Activated naive CD4-positive, alpha-beta T cell (primary cell): Measurements from ENCODE around the gene CTSH.
A peak's percentile ranks its signal among the peaks of the same experiment; 100 is the strongest.
"Not testable (repeated sequence)": the region's sequence is repeated elsewhere in the genome, so short reads cannot be mapped to it uniquely, and the experiment has no call there.

Experiments
- DNase-seq, 4 experiments: peaks; one replicate each; lab custom pipeline; 2025; lab: John Stamatoyannopoulos, UW

Gene CTSH

GRCh38 chr15:78880813-78881212 is 64.0 kb downstream of the CTSH start:
- no peak for DNase-seq

GRCh38 chr15:78880242-78880533 is 64.7 kb downstream of the CTSH start:
- DNase-seq: no peak

DNA sequence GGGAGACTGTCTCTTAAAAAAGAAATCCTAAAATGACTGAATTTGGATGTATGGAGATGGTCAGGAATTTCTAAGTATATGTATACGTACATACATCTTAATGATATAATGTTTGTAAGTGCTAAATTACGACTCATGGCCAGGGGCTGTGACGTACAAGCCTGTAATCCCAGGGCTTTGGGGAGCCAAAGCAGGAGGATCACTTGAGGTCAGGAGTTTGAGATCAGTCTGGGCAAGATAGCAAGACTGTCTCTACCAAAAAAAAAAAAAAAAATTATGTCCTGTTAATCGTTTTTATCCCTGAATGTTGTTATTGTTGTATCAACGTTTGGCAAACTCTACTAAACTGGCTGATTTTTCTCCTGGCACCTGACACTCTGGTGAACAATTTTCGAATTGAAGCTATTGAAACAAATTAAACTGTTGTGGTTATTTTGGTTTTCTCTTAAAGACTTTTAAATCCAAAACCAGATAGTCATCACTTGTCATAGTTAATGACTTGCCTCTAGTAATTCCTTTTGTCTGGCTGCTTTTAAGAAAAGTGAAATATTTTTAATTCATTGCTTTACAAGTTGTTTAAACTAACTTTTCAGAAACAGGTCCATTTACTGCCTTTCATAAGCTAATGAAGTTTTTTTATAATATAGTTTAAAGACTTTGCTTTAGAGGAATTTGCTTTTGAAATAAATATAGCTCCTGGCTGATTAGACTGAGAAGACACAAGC is 65.2 kb downstream of the CTSH start:
- no peak for DNase-seq

GRCh38 chr15:78878356-78878755 is 66.5 kb downstream of the CTSH start:
- no peak for DNase-seq

DNA sequence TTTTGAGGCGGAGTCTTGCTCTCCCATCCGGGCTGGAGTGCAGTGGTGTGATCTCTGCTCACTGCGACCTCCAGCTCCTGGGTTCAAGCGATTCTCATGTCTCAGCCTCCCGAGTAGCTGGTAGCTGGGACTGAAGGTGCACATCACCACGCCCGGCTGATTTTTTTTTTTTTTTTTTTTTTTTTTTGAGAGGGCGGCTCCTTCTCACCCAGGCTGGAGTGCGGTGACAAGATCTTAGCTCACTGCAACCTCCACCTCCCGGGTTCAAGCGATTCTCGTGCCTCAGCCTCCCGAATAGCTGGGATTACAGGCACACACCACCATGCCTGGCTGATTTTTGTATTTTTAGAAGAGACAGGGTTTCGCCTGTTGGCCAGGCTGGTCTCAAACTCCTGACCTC is 67.9 kb downstream of the CTSH start:
- DNase-seq: not testable (repeated sequence)

DNA sequence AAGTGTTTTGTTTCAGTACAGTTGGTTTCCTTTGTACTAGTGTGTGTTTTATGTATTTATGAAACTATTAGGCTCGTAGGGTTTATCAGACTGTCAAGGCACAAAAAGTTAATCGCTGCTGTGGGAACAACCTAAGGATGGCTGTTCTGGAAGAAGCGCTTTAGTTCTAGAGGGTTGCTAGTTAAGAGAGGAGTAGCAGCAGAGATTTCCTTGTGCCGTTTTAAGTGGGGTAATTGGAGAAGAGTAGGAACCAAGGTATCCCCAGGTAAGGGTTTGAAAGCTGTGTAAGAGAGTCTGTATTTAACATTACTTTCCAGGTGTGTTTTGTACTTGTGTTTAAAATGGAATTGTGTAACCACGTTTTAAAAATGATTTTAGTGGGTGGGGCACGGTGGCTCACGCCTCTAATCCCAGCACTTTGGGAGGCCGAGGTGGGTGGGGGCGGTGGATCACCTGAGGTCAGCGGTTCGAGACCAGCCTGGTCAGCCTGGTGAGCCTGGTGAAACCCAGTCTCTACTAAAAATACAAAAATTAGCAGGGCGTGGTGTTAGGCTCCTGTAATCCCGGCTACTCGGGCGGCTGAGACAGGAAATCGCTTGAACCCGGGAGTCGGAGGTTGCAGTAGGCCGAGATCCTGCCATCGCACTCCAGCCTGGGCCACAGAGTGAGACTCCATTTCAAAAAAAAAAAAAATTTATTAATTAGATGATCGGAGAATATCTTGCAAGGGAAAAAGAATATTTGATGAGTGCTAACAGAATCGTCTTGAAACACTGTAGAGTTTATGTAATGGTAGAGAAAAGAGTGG is 69.5 kb downstream of the CTSH start:
- DNase-seq: no peak

DNA sequence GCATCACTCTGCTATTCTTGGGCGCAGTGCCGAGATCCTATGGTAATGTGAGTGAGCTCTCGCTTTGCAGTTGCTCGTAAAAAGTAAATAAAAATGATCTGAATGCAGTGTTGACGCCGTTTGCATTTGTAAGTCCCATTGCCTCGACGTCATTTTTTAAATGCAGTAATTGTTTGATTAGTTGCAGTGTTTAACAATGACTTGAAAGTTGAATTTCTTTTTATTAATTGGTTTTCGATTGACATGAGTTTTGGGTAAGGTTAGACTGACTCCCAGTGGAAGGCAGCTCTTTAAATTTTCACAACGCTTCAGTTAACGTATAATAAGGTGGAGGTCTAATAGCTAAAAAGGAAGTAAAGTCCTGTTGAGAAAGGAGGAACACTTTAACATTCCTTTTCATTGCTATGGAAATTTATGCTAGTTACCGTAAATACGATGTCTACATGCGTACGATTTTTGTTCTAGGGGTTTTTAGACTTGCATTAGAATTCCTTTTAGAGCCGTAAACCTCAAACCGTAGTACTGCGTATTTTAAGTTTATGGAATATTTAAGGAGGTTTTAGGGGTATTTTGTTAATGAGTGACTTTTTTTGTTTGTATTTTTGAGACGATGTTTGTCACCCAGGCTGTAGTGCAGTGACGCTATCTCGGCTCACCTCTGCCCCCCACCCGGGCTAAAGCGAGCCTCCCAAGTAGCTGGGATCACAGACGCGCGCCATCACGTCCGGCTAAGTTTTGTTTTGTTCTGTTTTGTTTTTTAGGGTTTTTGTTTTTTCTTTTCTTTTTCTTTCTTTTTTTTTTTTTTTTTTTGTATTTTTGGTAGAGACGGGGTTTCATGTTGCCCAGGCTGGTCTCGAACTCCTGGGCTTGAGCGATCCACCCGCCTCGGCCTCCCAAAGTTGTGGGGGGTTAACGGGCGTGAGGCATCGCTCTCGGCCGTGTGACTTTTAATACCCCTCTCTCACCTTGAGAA is 70.8 kb downstream of the CTSH start:
- peak in 1 of 4 experiments; percentile 20 for DNase-seq

- DNase-seq: peak; percentile 71 to 82 (median 78)
Observed at GRCh38 chr15:78872972-78873792, 71.7 kb downstream of the CTSH start.

DNA sequence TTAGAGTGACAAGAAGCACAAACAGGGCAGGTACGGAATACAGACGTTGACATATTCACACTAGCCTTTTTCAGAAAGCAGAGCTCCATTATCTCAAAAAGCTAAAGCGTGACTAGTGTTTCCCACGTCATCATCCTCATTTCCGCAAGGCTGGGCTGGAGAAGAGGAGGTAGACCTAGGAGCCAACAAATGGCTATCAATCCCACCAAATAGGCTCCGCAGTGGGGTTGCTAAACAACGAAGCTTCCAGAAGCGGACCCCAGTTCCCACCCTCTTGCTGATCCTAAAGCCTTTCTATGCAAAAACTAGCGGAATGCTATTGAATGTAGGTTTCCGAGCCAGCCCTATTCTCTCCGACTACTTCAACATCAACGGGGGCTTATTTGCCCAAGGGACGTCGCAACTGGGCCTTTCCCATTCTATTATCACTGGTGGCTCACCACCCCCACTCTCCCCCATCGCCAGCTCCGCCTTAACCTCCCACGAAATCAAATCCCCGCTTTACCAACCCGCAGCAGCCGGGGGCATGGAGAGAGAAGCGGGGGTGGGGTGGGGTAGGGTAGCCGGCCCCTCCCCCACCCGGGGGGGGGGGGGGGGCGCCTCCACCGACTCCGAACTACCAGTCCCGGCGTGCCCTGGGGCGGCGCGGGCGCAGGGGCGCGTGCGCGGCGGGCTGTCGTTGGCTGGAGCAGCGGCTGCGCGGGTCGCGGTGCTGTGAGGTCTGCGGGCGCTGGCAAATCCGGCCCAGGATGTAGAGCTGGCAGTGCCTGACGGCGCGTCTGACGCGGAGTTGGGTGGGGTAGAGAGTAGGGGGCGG is 72.5 kb downstream of the CTSH start, which contains the start of gene MORF4L1:
TSS of gene MORF4L1 (plus strand) at position 736 of the 817 bp plus-strand sequence. CDS start 128 bp downstream, outside the sequence.
- DNase-seq: peak; percentile 86 to 95 (median 88)

DNA sequence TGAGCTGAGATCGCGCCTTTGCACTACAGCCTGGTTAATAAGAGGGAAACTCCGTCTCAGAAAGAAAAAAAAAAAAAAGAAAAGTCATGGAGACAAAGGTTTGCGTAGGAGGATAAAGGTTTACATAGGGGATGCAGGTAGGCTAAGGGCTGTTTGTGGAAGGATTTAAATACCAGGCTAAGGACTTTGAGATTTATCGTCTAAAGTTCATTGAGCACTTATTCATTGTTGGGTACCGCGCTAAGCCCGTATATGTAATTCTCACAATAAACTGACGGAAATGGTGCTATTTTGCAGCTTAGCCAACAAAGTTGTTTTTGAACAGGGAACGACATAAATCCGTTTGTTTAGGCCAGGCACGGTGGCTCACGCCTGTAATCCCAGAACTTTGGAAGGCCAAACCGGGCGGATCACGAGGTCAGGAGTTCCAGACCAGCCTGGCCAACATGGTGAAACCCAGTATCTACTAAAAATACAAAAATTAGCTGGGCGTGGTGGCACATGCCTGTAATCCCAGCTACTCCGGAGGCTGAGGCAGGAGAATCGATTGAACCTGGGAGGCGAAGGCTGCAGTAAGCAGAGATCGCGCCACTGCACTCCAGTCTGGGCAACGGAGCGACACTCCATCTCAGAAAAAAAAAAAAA is 73.2 kb downstream of the CTSH start:
- not testable (repeated sequence) for DNase-seq
